ENCODE results near the gene C1orf94.

C1orf94 gene

GRCh38 chr1:34250342-34250741 is 73.6 kb downstream of the C1orf94 start:
- ATAC-seq (ENCODE audit: insufficient read depth, low read depth), result no peak
- peaks cover 7% of the 10 kb centered on the region for H3K27me3 ChIP-seq (ENCODE audit: insufficient read depth, low read length, poor library complexity)
- no peaks in the 10 kb centered on the region for H4K20me1 ChIP-seq (ENCODE audit: insufficient read depth, low read length)
- no peak overlapping the region for H3K9ac ChIP-seq (ENCODE audit: low read depth, low read length)
- H3K4me3 ChIP-seq (ENCODE audit: low read depth in 1 of 2, low read length in 2 of 2), result no peak overlapping the region
- H3K36me3 ChIP-seq (ENCODE audit: insufficient read depth, low read length), result no peaks in the 10 kb centered on the region
- H2AFZ ChIP-seq (ENCODE audit: low read depth, low read length), result no peak overlapping the region
- no peaks in the 10 kb centered on the region for H3K79me2 ChIP-seq (ENCODE audit: insufficient read depth, low read length)
- no peak overlapping the region for H3K27ac ChIP-seq (ENCODE audit: low read length)
- TF ChIP-seq EZH2 (IDR thresholded peaks at IDR 0.05; ENCODE audit: borderline replicate concordance, low read depth, low read length, severe bottlenecking), result no peak
- TF ChIP-seq CTCF (IDR thresholded peaks at IDR 0.05; ENCODE audit: borderline replicate concordance, extremely low read depth, low read length, poor library complexity, severe bottlenecking), result no peak
- H3K4me1 ChIP-seq (ENCODE audit: insufficient read depth, low read length), result no peaks in the 10 kb centered on the region
- no peaks in the 10 kb centered on the region for H3K9me3 ChIP-seq (ENCODE audit: insufficient read depth, low read length, severe bottlenecking)
- H3K4me2 ChIP-seq (ENCODE audit: insufficient read depth, low read length), result no peak overlapping the region
- no peak for DNase-seq

GRCh38 chr1:34262023-34262853 is 85.5 kb downstream of the C1orf94 start:
- no peak for DNase-seq
- no peaks in the 10 kb centered on the region for H3K9me3 ChIP-seq (ENCODE audit: insufficient read depth, low read length, severe bottlenecking)
- H3K4me1 ChIP-seq (ENCODE audit: insufficient read depth, low read length), result no peaks in the 10 kb centered on the region
- no peaks in the 10 kb centered on the region for H3K79me2 ChIP-seq (ENCODE audit: insufficient read depth, low read length)
- H3K9ac ChIP-seq (ENCODE audit: low read depth, low read length), result no peak overlapping the region
- H3K4me3 ChIP-seq (ENCODE audit: low read depth in 1 of 2, low read length in 2 of 2), result no peak overlapping the region
- H4K20me1 ChIP-seq (ENCODE audit: insufficient read depth, low read length), result no peaks in the 10 kb centered on the region
- no peaks in the 10 kb centered on the region for H3K36me3 ChIP-seq (ENCODE audit: insufficient read depth, low read length)
- TF ChIP-seq EZH2 (IDR thresholded peaks at IDR 0.05; ENCODE audit: borderline replicate concordance, low read depth, low read length, severe bottlenecking) (no peak), CTCF (IDR thresholded peaks at IDR 0.05; ENCODE audit: borderline replicate concordance, extremely low read depth, low read length, poor library complexity, severe bottlenecking) (no peak)
- H3K4me2 ChIP-seq (ENCODE audit: insufficient read depth, low read length), result no peak overlapping the region
- no peak for ATAC-seq (ENCODE audit: insufficient read depth, low read depth)
- no peak overlapping the region for H2AFZ ChIP-seq (ENCODE audit: low read depth, low read length)
- no peak overlapping the region for H3K27ac ChIP-seq (ENCODE audit: low read length)
- peaks cover 14% of the 10 kb centered on the region for H3K27me3 ChIP-seq (ENCODE audit: insufficient read depth, low read length, poor library complexity)

GRCh38 chr1:34262921-34263320 is 86.2 kb downstream of the C1orf94 start:
- ATAC-seq (ENCODE audit: insufficient read depth, low read depth), result no peak
- TF ChIP-seq CTCF (IDR thresholded peaks at IDR 0.05; ENCODE audit: borderline replicate concordance, extremely low read depth, low read length, poor library complexity, severe bottlenecking) (no peak), EZH2 (IDR thresholded peaks at IDR 0.05; ENCODE audit: borderline replicate concordance, low read depth, low read length, severe bottlenecking) (no peak)

More at GRCh38 chr1:34262921-34263320, 86.2 kb downstream of the C1orf94 start:
- Histone ChIP-seq H3K4me2 (ENCODE audit: insufficient read depth, low read length) (no peak overlapping the region), H4K20me1 (ENCODE audit: insufficient read depth, low read length) (no peaks in the 10 kb centered on the region), H3K4me1 (ENCODE audit: insufficient read depth, low read length) (no peaks in the 10 kb centered on the region), H3K36me3 (ENCODE audit: insufficient read depth, low read length) (no peaks in the 10 kb centered on the region), H3K9me3 (ENCODE audit: insufficient read depth, low read length, severe bottlenecking) (no peaks in the 10 kb centered on the region), H2AFZ (ENCODE audit: low read depth, low read length) (no peak overlapping the region), H3K27me3 (ENCODE audit: insufficient read depth, low read length, poor library complexity) (peaks cover 14% of the 10 kb centered on the region), H3K4me3 (ENCODE audit: low read depth in 1 of 2, low read length in 2 of 2) (no peak overlapping the region), H3K79me2 (ENCODE audit: insufficient read depth, low read length) (no peaks in the 10 kb centered on the region), H3K27ac (ENCODE audit: low read length) (no peak overlapping the region), H3K9ac (ENCODE audit: low read depth, low read length) (no peak overlapping the region)
- no peak for DNase-seq
